AG04449 (cell line): ENCODE data around the gene KDM4F.

Experiments
- CTCF ChIA-PET: fragments of 350-600 bp; formaldehyde crosslinking; extraction: SDS; loops from one replicate; lab custom pipeline; 2021; ENCODE audit warnings: antibody characterized with exemption; lab: Yijun Ruan, JAX
- POLR2A ChIA-PET: fragments of 400-600, 350-600 bp; formaldehyde crosslinking; extraction: SDS; loops from one replicate; lab custom pipeline; 2020; ENCODE audit warnings: antibody characterized with exemption, inconsistent platforms; lab: Yijun Ruan, JAX
- DNase-seq: peaks from one replicate; pipeline ENCODE4 v3.0.0-alpha.2; 2010; ENCODE audit warnings: low read depth, low spot score
- H3K4me3 ChIP-seq: 2 replicates; pipeline ENCODE4 v1.5.1; 2011; ENCODE audit warnings: low read depth, mild to moderate bottlenecking, control low read depth, low read length
- TF ChIP-seq, protein P1 (sequence below): IDR thresholded peaks from one replicate; pipeline ENCODE4 v1.5.1; 2011; ENCODE audit warnings: mild to moderate bottlenecking, moderate library complexity, low read length, control low read depth, inconsistent platforms; ENCODE audit not compliant: insufficient read depth; ENCODE audit errors: missing control alignments

The KDM4F gene

DNA sequence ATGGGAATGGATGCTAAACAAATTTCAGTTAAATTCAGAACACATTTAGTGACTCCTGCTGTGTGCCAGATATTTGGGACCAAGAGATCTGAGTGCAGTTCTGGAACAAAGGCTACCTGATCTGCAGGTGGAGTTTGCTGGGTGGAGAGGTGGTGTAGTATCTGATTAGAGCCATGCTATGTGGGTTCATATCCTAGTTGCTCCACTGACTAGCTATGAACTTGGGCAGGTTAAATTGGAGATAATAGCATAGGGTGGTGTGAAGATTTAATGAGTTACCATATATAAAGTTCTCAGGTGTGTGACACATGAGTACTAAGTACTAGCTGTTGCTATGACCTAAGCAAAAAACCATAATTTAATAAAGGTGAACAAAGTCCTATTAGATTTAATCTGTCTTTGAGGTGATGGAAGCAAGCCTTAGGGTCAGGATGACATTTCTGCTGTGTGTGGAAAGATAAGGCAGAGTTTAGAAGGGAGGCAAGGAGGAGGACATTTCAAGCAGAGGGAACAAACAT is 42.5 kb downstream of the KDM4F start:
- POLR2A ChIA-PET, result no interaction called here
- no peak for DNase-seq
- CTCF ChIA-PET, result interaction anchor here (0.7 to 4.3 kb wide), 9 partner anchors 10 to 60 kb away, joined by 3 to 35 read pairs (median 6); partner anchors contain the start of gene SRSF8
- no peak overlapping the region for H3K4me3 ChIP-seq
- TF ChIP-seq, protein P1, sequence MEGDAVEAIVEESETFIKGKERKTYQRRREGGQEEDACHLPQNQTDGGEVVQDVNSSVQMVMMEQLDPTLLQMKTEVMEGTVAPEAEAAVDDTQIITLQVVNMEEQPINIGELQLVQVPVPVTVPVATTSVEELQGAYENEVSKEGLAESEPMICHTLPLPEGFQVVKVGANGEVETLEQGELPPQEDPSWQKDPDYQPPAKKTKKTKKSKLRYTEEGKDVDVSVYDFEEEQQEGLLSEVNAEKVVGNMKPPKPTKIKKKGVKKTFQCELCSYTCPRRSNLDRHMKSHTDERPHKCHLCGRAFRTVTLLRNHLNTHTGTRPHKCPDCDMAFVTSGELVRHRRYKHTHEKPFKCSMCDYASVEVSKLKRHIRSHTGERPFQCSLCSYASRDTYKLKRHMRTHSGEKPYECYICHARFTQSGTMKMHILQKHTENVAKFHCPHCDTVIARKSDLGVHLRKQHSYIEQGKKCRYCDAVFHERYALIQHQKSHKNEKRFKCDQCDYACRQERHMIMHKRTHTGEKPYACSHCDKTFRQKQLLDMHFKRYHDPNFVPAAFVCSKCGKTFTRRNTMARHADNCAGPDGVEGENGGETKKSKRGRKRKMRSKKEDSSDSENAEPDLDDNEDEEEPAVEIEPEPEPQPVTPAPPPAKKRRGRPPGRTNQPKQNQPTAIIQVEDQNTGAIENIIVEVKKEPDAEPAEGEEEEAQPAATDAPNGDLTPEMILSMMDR, result no peak

DNA sequence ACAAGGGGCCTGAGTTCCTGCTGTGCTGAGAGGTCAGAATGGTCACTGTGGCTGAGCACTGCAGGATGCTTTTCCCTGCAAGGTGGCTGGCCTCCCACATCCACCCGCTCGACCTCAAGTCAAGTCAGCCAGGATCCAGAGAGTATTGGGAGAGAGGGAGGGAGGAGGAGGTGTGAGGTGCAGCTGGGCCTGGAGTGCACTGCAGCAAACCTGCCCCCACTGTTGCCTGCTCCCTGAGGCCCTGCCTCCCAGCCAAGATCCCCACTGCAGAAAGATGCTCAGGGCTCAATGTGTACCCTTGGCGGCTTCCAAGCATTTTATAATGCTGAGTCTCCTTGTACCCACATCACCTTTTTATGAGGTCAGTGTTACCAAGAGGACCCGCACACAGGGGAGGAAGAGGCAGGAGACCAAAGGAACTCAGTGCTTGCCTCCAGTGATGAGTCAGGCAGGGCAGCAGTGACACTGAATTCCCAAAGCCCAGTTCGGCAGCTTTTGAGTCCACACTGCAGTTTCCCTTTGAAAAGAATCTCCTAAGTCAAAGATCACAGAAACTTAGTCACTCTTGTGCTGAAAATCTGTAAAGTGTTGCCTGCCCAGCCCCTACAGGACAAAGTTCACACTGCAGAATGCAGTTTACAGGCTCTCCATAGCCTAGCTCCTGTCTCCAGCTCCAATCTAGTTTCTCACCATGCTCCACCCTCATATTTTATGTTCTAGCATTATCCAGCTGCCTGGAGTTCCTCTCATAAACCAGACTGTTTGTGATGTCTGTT is 43.5 kb downstream of the KDM4F start:
- no peak overlapping the region for H3K4me3 ChIP-seq
- CTCF ChIA-PET, result interaction anchor here (1.1 to 4.3 kb wide), 12 partner anchors 8 to 672 kb away, joined by 3 to 35 read pairs (median 6); partner anchors contain the start of gene SRSF8
- DNase-seq, result no peak
- TF ChIP-seq, protein P1, result peak; percentile 41
- POLR2A ChIA-PET, result interaction anchor here (0.8 to 0.9 kb wide), 2 partner anchors 25 to 33 kb away, joined by 3 to 4 read pairs; no protein-coding TSS in a partner anchor

DNA sequence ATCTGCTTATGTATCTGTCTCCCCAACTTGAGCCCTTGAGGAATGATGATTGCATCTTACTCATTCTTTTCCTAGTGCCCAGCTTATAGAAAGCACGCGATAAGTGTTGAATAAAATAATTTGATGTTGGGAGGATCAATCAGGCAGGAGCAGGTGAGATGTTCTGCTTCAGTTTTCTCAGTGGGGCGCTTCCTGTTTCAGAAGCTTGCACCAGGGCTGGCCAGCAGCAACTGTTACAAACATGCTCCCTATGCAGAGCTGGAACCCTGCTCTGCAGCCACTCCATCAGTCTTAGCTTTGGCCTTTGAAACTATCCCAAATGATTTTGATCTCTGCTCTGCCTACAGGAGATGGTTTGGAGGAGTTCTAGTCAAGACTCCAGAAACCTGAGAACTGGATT is 44.3 kb downstream of the KDM4F start:
- TF ChIP-seq, protein P1, result no peak
- POLR2A ChIA-PET, result interaction anchor here (0.9 kb wide), 1 partner anchor 34 kb away, joined by 4 read pairs; no protein-coding TSS in a partner anchor
- CTCF ChIA-PET, result interaction anchor here (0.8 to 4.3 kb wide), 13 partner anchors 9 to 671 kb away, joined by 3 to 35 read pairs (median 4); partner anchors contain the start of gene SRSF8

DNA sequence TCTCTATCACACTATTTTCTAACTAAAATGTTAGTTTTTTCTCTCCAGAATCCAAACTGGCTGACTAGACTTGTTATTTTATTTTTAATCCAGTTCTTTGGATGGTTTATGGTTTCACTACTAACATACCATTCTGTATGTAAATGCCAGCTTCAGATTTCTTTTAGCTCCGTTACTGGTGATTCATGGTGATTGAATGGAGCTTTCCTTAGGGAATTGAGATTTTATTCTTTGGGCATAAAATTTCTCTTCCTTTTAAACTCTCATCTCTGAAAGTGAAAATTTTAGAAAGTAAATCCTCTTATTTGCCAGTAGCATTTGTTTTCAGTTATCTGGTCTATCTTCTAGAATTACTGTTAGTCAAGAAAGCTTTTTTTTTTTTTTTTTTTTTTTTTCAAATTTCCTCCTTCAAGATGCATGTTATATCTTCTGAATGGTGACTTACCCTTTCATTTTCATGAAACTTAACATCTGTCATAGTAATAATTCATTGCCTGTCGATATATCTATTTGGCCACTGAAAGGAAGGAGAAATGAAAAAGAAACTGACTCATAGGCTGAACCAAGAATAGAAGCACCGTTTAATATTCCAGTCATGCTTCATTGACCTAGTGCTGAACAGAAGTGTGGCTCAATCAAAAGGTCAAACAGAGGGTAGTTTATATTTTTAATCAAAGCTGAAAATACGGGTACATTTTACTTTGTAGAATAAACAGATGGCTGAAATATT is 46.8 kb downstream of the KDM4F start:
- ChIA-PET POLR2A (interaction anchor here (0.8 kb wide), 1 partner anchor 28 kb away, joined by 5 read pairs; no protein-coding TSS in a partner anchor), CTCF (interaction anchor here (1.3 to 1.6 kb wide), 4 partner anchors 10 to 55 kb away, joined by 3 to 4 read pairs (median 4); no protein-coding TSS in a partner anchor)
- H3K4me3 ChIP-seq, result no peak overlapping the region
- peak; percentile 47 for DNase-seq
- TF ChIP-seq, protein P1, result no peak

More for the DNA sequence above, 44.3 kb downstream of the KDM4F start:
- no peak overlapping the region for H3K4me3 ChIP-seq
- DNase-seq, result no peak

DNA sequence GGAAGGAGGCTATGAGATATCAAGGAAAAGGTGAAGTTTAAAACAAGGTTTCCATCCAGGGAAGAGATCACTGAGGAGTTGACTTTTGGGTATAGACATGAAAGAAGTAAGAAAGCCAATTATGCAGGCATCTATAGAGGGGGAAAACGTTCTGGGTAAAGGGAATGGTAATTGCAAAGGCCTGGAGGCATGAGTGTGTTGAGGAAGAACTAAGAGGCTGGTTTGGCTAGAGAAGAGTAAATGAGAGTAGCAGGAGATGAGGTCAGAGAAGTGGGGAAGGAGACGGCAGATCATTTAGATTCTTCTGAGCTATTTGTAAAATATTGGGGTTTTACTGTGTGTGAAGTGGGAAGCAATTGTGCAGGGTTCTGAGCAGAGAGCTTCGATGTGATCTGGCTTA is 48.0 kb downstream of the KDM4F start:
- ChIA-PET CTCF (interaction anchor here (0.7 to 1.6 kb wide), 5 partner anchors 9 to 666 kb away, joined by 3 to 4 read pairs (median 3); partner anchors contain the start of gene SRSF8), POLR2A (no interaction called here)
- TF ChIP-seq, protein P1, result no peak
- no peak overlapping the region for H3K4me3 ChIP-seq
- no peak for DNase-seq

DNA sequence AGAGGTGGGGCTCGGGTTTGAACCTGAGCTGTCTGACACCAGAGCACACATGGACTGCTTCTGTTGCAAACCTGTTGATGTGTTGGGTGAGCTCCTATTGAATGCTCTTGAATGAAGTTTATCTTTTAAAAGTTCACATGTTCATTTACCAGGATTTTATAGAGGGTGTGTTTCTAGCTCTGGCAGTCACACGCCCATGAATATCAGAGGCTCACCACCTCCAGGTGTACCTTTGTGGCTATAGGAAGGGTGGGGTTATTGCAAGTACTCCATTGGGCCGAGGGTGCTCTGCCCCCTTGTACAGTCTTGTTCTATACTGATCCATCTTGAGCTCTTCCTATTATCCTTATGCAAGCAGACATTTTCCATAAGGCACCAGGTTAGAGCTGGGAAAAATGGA is 49.6 kb downstream of the KDM4F start:
- TF ChIP-seq, protein P1, result no peak
- ChIA-PET POLR2A (no interaction called here), CTCF (no interaction called here)
- no peak overlapping the region for H3K4me3 ChIP-seq
- DNase-seq, result no peak
